H9 (cell line): Measurements from ENCODE around the gene IL12RB1. TPM values are rescaled to one million over a fixed set of nuclear protein-coding genes. Genes with fewer than 3 reads are reported as not detected.

Source experiments
- DNase-seq: peaks from one replicate; pipeline ENCODE4 v3.0.0-alpha.2; 2017
- H2AFZ ChIP-seq: one replicate; pipeline ENCODE4 v1.6.1; 2013; ENCODE audit warnings: mild to moderate bottlenecking, low read length, control low read depth, moderate library complexity
- H2AK5ac ChIP-seq: 2 replicates; pipeline ENCODE4 v1.6.1; 2013; ENCODE audit warnings: low read length, control low read depth, mixed read lengths; ENCODE audit not compliant: insufficient read length
- H2BK120ac ChIP-seq: one replicate; pipeline ENCODE4 v1.6.1; 2013; ENCODE audit warnings: low read depth, mild to moderate bottlenecking, low read length, control low read depth, inconsistent platforms; ENCODE audit not compliant: poor library complexity, severe bottlenecking
- H2BK12ac ChIP-seq: 2 replicates; pipeline ENCODE4 v1.6.1; 2013; ENCODE audit warnings: low read length, control low read depth, mixed read lengths, low read depth; ENCODE audit not compliant: insufficient read length
- H2BK15ac ChIP-seq: 2 replicates; pipeline ENCODE4 v1.6.1; 2013; ENCODE audit warnings: low read depth, low read length, control low read depth
- H2BK20ac ChIP-seq: one replicate; pipeline ENCODE4 v1.6.1; 2013; ENCODE audit warnings: low read depth, mild to moderate bottlenecking, low read length, control low read depth, inconsistent platforms; ENCODE audit not compliant: poor library complexity, severe bottlenecking
- H2BK5ac ChIP-seq: 2 replicates; pipeline ENCODE4 v1.6.1; 2013; ENCODE audit warnings: low read length, control low read depth, mixed read lengths; ENCODE audit not compliant: insufficient read length
- H3K14ac ChIP-seq: 2 replicates; pipeline ENCODE4 v1.6.1; 2013; ENCODE audit warnings: low read length, control low read depth; ENCODE audit not compliant: insufficient read depth
- H3K18ac ChIP-seq: 2 replicates; pipeline ENCODE4 v1.6.1; 2013; ENCODE audit warnings: low read depth, mild to moderate bottlenecking, mixed read lengths, low read length, control low read depth; ENCODE audit not compliant: insufficient read length
- H3K23ac ChIP-seq: 2 replicates; pipeline ENCODE4 v1.6.1; 2013; ENCODE audit warnings: low read length, control low read depth, mixed read lengths, low read depth; ENCODE audit not compliant: insufficient read length
- H3K23me2 ChIP-seq: 2 replicates; pipeline ENCODE4 v1.6.1; 2013; ENCODE audit warnings: low read depth, mild to moderate bottlenecking, mixed read lengths, low read length, control low read depth; ENCODE audit not compliant: insufficient read length, poor library complexity, severe bottlenecking
- H3K27ac ChIP-seq: 2 replicates; pipeline ENCODE4 v1.5.1; 2013; ENCODE audit warnings: low read length, control low read depth, mixed read lengths, low read depth; ENCODE audit not compliant: insufficient read length
- H3K27me3 ChIP-seq: 2 replicates; pipeline ENCODE4 v1.6.1; 2013; ENCODE audit warnings: low read length, control low read depth, inconsistent platforms; ENCODE audit not compliant: insufficient read depth
- H3K4ac ChIP-seq: 2 replicates; pipeline ENCODE4 v1.6.1; 2013; ENCODE audit warnings: low read depth, mild to moderate bottlenecking, control low read depth, inconsistent platforms, low read length, moderate library complexity
- H3K4me1 ChIP-seq: 2 replicates; pipeline ENCODE4 v1.6.1; 2013; ENCODE audit warnings: low read length, control low read depth, inconsistent platforms; ENCODE audit not compliant: insufficient read depth
- H3K4me2 ChIP-seq: 2 replicates; pipeline ENCODE4 v1.6.1; 2013; ENCODE audit warnings: low read length, control low read depth, mixed read lengths; ENCODE audit not compliant: insufficient read length, insufficient read depth
- H3K56ac ChIP-seq: 2 replicates; pipeline ENCODE4 v1.6.1; 2013; ENCODE audit warnings: low read depth, mild to moderate bottlenecking, mixed read lengths, low read length, control low read depth; ENCODE audit not compliant: insufficient read length
- H3K79me1 ChIP-seq: 2 replicates; pipeline ENCODE4 v1.6.1; 2013; ENCODE audit warnings: low read depth, mild to moderate bottlenecking, moderate library complexity, low read length, control low read depth, inconsistent platforms; ENCODE audit not compliant: insufficient read depth, poor library complexity, severe bottlenecking
- H3K79me2 ChIP-seq: 2 replicates; pipeline ENCODE4 v1.6.1; 2013; ENCODE audit warnings: low read length, control low read depth, inconsistent platforms; ENCODE audit not compliant: insufficient read depth
- H3K9ac ChIP-seq: 2 replicates; pipeline ENCODE4 v1.6.1; 2013; ENCODE audit warnings: low read length, control low read depth, mixed read lengths; ENCODE audit not compliant: insufficient read length; ENCODE audit errors: extremely low read depth
- H3K9me3 ChIP-seq: one replicate; pipeline ENCODE4 v1.6.1; 2013; ENCODE audit warnings: low read depth, low read length, inconsistent platforms; ENCODE audit not compliant: control insufficient read depth
- H3T11ph ChIP-seq: one replicate; pipeline ENCODE4 v1.6.1; 2013; ENCODE audit warnings: mild to moderate bottlenecking, low read length, control low read depth, inconsistent platforms
- H4K20me1 ChIP-seq: one replicate; pipeline ENCODE4 v1.6.1; 2013; ENCODE audit not compliant: control insufficient read depth, insufficient read length, insufficient read depth
- H4K5ac ChIP-seq: 2 replicates; pipeline ENCODE4 v1.6.1; 2013; ENCODE audit warnings: low read depth, mild to moderate bottlenecking, mixed read lengths, low read length, control low read depth; ENCODE audit not compliant: insufficient read length
- H4K8ac ChIP-seq: replicated peaks from 2 replicates; pipeline ENCODE4 v1.6.1; 2013; ENCODE audit warnings: low read length, control low read depth, mixed read lengths, low read depth; ENCODE audit not compliant: insufficient read length
- H4K91ac ChIP-seq: 2 replicates; pipeline ENCODE4 v1.6.1; 2013; ENCODE audit warnings: low read depth, mild to moderate bottlenecking, moderate library complexity, mixed read lengths, low read length, control low read depth; ENCODE audit not compliant: insufficient read length
- H3K27ac Mint-ChIP-seq, 3 experiments: 2 replicates in 2 of 3; 3 replicates in 1 of 3; pipeline ENCODE4 v1.8.0; 2020 to 2021; ENCODE audit warnings: mixed read lengths in 3 of 3, mild to moderate bottlenecking in 1 of 3, moderate library complexity in 1 of 3
- H3K27me3 Mint-ChIP-seq: 2 replicates; pipeline ENCODE4 v1.8.0; 2021; ENCODE audit warnings: low read depth, mild to moderate bottlenecking, moderate library complexity, mixed read lengths
- H3K36me3 Mint-ChIP-seq, 3 experiments: 2 replicates in 2 of 3; 3 replicates in 1 of 3; pipeline ENCODE4 v1.8.0; 2020 to 2021; ENCODE audit warnings: low read depth in 3 of 3, mixed read lengths in 3 of 3; ENCODE audit not compliant: insufficient read depth in 1 of 3
- H3K4me1 Mint-ChIP-seq, 2 experiments: 2 replicates each; pipeline ENCODE4 v1.8.0; 2020; ENCODE audit warnings: mixed read lengths in 2 of 2
- H3K4me3 Mint-ChIP-seq, 2 experiments: 2 replicates in 1 of 2; 3 replicates in 1 of 2; pipeline ENCODE4 v1.8.0; 2020 to 2021; ENCODE audit warnings: mild to moderate bottlenecking in 2 of 2, mixed read lengths in 2 of 2, moderate library complexity in 1 of 2
- H3K9me3 Mint-ChIP-seq, 2 experiments: 2 replicates in 1 of 2; 3 replicates in 1 of 2; pipeline ENCODE4 v1.8.0; 2020; ENCODE audit warnings: mild to moderate bottlenecking in 2 of 2, mixed read lengths in 2 of 2, moderate library complexity in 1 of 2
- WGBS: extraction: QIAGEN DNeasy Blood & Tissue Kit; methylation state at CpG from one replicate; pipeline ENCODE4 v1.1.7; 2013; ENCODE audit warnings: missing lambda C conversion rate, low lambda C conversion rate, mixed read lengths; ENCODE audit not compliant: insufficient read length; ENCODE audit errors: extremely low coverage; 5-methylcytosine and 5-hydroxymethylcytosine counted together
- total RNA-seq: library from RNA; stranded (reverse); gene quantifications from 2 replicates; pipeline ENCODE4 v1.2.1, GENCODE V29; 2021
- TF ChIP-seq, protein P1 (sequence below): fragments of 200-600 bp; sonication (generic); conservative IDR thresholded peaks from 3 replicates; pipeline ENCODE4 v1.8.0; 2021; ENCODE audit warnings: antibody characterized with exemption, mild to moderate bottlenecking

The IL12RB1 gene
- total RNA-seq, 1 experiment from 2014 or later: not detected

DNA sequence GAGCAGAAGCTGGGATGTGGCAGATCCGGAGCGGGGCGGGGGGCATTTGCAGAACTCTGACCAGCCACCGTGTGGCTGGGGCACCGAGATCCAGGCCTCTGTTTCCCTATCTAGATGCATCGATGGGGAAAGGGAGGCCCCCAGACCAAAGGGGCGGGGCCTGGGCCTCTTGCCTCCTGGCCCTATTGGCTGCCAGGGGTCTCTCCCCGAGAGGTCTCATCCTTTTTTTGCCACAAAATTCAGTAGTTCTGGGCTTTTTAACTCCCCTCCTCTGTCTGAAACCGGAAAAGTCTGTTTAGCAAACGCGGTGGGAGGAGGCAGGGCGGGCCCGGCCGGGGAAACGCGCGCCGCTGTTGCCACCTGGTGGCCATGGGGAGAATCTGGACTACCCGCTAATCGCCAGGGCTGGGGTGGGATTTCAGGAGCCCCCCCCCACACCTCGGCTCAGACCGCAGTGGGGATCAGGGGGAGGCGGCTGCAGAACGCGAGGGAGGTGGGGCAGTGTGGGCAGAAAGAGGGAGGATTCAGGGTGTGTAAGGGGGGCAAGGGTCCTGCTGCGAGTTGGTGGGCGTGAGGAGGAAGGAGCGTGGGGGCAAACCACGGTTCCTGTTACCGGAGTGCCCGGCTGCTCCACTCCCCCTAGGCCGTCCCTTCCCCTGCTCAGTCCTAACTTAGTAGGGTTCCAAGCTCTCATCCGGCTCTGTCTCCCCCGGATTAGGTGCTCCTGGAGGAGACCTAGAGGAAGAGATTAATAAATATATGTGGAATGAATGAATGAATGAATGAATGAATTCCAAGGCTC lies 28.3 kb downstream of the IL12RB1 start:
- H3K27ac Mint-ChIP-seq: peak overlapping the region in 2 of 3 experiments; percentile 58 to 79; a peak in 2 of 7 replicates

More for the DNA sequence above, 28.3 kb downstream of the IL12RB1 start:
- H3K9me3 ChIP-seq: no peaks in the 10 kb centered on the region
- H3K23ac ChIP-seq: no peak overlapping the region
- H3K23me2 ChIP-seq: no peaks in the 10 kb centered on the region
- H3K36me3 Mint-ChIP-seq: no peaks in the 10 kb centered on the region
- H3K4ac ChIP-seq: no peak overlapping the region
- no peak overlapping the region; the same call in 1 of the 2 replicates for H3K14ac ChIP-seq
- no CpG with 5 or more reads among the region's 34 CpGs for WGBS
- H3K79me2 ChIP-seq: no peaks in the 10 kb centered on the region
- TF ChIP-seq, protein P1, sequence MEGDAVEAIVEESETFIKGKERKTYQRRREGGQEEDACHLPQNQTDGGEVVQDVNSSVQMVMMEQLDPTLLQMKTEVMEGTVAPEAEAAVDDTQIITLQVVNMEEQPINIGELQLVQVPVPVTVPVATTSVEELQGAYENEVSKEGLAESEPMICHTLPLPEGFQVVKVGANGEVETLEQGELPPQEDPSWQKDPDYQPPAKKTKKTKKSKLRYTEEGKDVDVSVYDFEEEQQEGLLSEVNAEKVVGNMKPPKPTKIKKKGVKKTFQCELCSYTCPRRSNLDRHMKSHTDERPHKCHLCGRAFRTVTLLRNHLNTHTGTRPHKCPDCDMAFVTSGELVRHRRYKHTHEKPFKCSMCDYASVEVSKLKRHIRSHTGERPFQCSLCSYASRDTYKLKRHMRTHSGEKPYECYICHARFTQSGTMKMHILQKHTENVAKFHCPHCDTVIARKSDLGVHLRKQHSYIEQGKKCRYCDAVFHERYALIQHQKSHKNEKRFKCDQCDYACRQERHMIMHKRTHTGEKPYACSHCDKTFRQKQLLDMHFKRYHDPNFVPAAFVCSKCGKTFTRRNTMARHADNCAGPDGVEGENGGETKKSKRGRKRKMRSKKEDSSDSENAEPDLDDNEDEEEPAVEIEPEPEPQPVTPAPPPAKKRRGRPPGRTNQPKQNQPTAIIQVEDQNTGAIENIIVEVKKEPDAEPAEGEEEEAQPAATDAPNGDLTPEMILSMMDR: peak; percentile 98
- H3K4me2 ChIP-seq: peak overlapping the region; percentile 32
- H3K27me3 ChIP-seq: no peaks in the 10 kb centered on the region
- no peak overlapping the region for H4K91ac ChIP-seq
- no peak overlapping the region for H3K56ac ChIP-seq
- H2BK120ac ChIP-seq: no peak overlapping the region
- H3K4me1 Mint-ChIP-seq: peaks cover 0 to 19% of the 10 kb centered on the region in 2 experiments; a peak in 3 of 4 replicates
- H3K27me3 Mint-ChIP-seq: peaks cover 6% of the 10 kb centered on the region; the same call in 1 of the 2 replicates
- no peak overlapping the region for H2AFZ ChIP-seq
- H3K4me3 Mint-ChIP-seq: peak overlapping the region; percentile 59 to 66
- H3K4me1 ChIP-seq: no peaks in the 10 kb centered on the region
- H4K20me1 ChIP-seq: no peaks in the 10 kb centered on the region
- peak overlapping the region; percentile 55 for H3K18ac ChIP-seq
- no peak overlapping the region for H2BK15ac ChIP-seq
- no peak overlapping the region for H4K8ac ChIP-seq
- DNase-seq: peak; percentile 89
- H4K5ac ChIP-seq: no peak overlapping the region
- H3K9ac ChIP-seq: no peak overlapping the region
- H3K9me3 Mint-ChIP-seq: peaks cover 0 to 2% of the 10 kb centered on the region in 2 experiments; a peak in 3 of 5 replicates
- H3T11ph ChIP-seq: no peak overlapping the region
- no peak overlapping the region for H2BK5ac ChIP-seq
- H3K27ac ChIP-seq: no peak overlapping the region
- no peak overlapping the region for H2BK12ac ChIP-seq
- no peak overlapping the region for H2AK5ac ChIP-seq
- H2BK20ac ChIP-seq: no peak overlapping the region
- H3K79me1 ChIP-seq: no peaks in the 10 kb centered on the region
